ENCODE measurements around the gene MEGF6. TPM values are rescaled to one million over a fixed set of nuclear protein-coding genes. Genes with fewer than 3 reads are reported as not detected.

Gene MEGF6
- total and polyA plus RNA-seq, 9 of the 15 experiments (the other 6 are each of a cell fraction or from before 2014, with no cell fraction given) = 0.03 to 1.7 (median 0.24) TPM; not detected in 3

- TF ChIP-seq MGA (IDR thresholded peaks at IDR 0.05) = no peak
- TF ChIP-seq GMEB1 (CRISPR knock-in tag; IDR thresholded peaks at IDR 0.05) = peak; percentile 75
- no peak for TF ChIP-seq SOX6 (IDR thresholded peaks at IDR 0.05)
- TF ChIP-seq CHD2 (IDR thresholded peaks at IDR 0.05; ENCODE audit: low read depth, low read length) = peak; percentile 66
- TF ChIP-seq HDAC1 (IDR thresholded peaks at IDR 0.05) = peak in 1 of 2 experiments; percentile 91; a peak in 2 of 4 replicates
- TF ChIP-seq MIER1 (IDR thresholded peaks at IDR 0.05; ENCODE audit: low read depth) = no peak
- TF ChIP-seq RERE (CRISPR knock-in tag; IDR thresholded peaks at IDR 0.05; ENCODE audit: borderline replicate concordance) = no peak
Measured at GRCh38 chr1:3624200-3625136, 13.2 kb upstream of the MEGF6 start, which contains the start of gene TPRG1L (continued).

All from K562 (cell line).